Heart left ventricle (tissue), 13 donors: Measurements from ENCODE around the gene DNM3.

Experiments
- POLR2A ChIP-seq, 2 donors: fragments of 450-650 bp; IDR thresholded peaks; one replicate each; pipeline ENCODE4 v1.6.1; 2017; ENCODE audit warnings: antibody characterized with exemption in 2 of 2, mild to moderate bottlenecking in 2 of 2, moderate library complexity in 2 of 2
- TF ChIP-seq, protein P1 (sequence below), 12 donors: fragments of 200-600 bp; sonication (generic) in 4 of 12; IDR thresholded peaks; one replicate each; pipeline versions ENCODE4 v1.5.0 to v1.8.0; 2018 to 2022; ENCODE audit warnings: antibody characterized with exemption in 12 of 12, mild to moderate bottlenecking in 5 of 12
- donor health status: ischemic (EF 13 %, LVEDD 7.1; RV severe dilation, severe dysfunction).
- donor health status: DM: no; HTN: yes; CAD: no.
- donor health status: DM: no; HTN: no; CAD: no.
- donor health status: ischemic (EF 25% LVEDD 6.9; RV normal size, moderate dysfunction).
- donor health status: ischemic (EF 25% LVEDD 5.7; RV mildly dilated, moderate dysfunction).
- donor health status: ischemic (EF 35%, LVEDD 5.7; RV mildly dilated, moderate dysfunction).
- donor health status: nonischemic (EF 11% LVEDD 7.7; RV severe dilation, severe dysfunction).
- donor health status: DM: yes; HTN: yes; CAD: no.
- donor health status: PGD.
- donor health status: ischemic (EF 29% LVEDD 5.4; RV normal size, mild dysfunction).
- donor health status: nonischemic (EF 23%, LVEDD 6.1; RV moderate dilation, normal function).

DNA sequence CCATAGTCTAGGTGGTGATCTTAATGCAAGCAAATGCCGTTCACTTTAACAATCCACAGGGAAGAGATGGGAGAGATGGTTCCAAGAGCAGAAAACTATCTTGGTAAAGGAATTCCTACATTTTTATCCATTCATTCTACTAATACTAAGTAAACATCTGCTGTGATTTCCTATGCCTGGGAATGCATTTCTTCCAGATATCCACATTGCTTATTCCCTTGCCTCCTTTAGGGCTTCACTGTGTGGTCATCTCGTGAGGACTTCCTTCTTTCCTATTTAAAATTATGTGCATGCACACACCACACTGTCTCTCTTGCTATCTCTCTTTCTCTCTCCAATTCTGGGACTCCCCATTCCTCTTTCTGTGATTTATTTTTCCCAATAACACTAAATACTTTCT, 380.1 kb downstream of the DNM3 start:
- no peak for TF ChIP-seq POLR2A (IDR thresholded peaks at IDR 0.05)
- TF ChIP-seq, protein P1, sequence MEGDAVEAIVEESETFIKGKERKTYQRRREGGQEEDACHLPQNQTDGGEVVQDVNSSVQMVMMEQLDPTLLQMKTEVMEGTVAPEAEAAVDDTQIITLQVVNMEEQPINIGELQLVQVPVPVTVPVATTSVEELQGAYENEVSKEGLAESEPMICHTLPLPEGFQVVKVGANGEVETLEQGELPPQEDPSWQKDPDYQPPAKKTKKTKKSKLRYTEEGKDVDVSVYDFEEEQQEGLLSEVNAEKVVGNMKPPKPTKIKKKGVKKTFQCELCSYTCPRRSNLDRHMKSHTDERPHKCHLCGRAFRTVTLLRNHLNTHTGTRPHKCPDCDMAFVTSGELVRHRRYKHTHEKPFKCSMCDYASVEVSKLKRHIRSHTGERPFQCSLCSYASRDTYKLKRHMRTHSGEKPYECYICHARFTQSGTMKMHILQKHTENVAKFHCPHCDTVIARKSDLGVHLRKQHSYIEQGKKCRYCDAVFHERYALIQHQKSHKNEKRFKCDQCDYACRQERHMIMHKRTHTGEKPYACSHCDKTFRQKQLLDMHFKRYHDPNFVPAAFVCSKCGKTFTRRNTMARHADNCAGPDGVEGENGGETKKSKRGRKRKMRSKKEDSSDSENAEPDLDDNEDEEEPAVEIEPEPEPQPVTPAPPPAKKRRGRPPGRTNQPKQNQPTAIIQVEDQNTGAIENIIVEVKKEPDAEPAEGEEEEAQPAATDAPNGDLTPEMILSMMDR (IDR thresholded peaks at IDR 0.05), result no peak
